Calu3 (cell line): ENCODE measurements around the gene PFKP. TPM values are rescaled to one million over a fixed set of nuclear protein-coding genes. Genes with fewer than 3 reads are reported as not detected.
"Not testable (repeated sequence)": the region's sequence is repeated elsewhere in the genome, so short reads cannot be mapped to it uniquely, and the experiment has no call there.

ENCODE experiments used
- BruUV-seq: library from RNA; stranded (reverse); fragments of 400-500 nt; replicated peaks from 2 replicates; lab custom pipeline; 2021; lab: Mats Ljungman, UMichigan
- CTCF ChIA-PET: fragments of 300-600 bp; sonication (Branson Sonifier 250); formaldehyde crosslinking; loops from one replicate; lab custom pipeline; 2022; ENCODE audit warnings: antibody characterized with exemption; lab: Charles Lee
- DNase-seq: peaks from one replicate; pipeline ENCODE4 v3.0.0; 2022
- H3K27ac Mint-ChIP-seq: one replicate; pipeline ENCODE4 v1.8.0; 2022; ENCODE audit warnings: mixed read lengths; ENCODE audit not compliant: unreplicated experiment
- H3K27me3 Mint-ChIP-seq: one replicate; pipeline ENCODE4 v1.8.0; 2022; ENCODE audit warnings: mixed read lengths; ENCODE audit not compliant: unreplicated experiment
- H3K36me3 Mint-ChIP-seq: one replicate; pipeline ENCODE4 v1.8.0; 2022; ENCODE audit warnings: mild to moderate bottlenecking, moderate library complexity, mixed read lengths; ENCODE audit not compliant: insufficient read depth, unreplicated experiment
- H3K4me1 Mint-ChIP-seq: one replicate; pipeline ENCODE4 v1.8.0; 2022; ENCODE audit warnings: mild to moderate bottlenecking, low read depth, mixed read lengths; ENCODE audit not compliant: unreplicated experiment
- H3K4me3 Mint-ChIP-seq: one replicate; pipeline ENCODE4 v1.8.0; 2022; ENCODE audit warnings: mild to moderate bottlenecking, low read depth, moderate library complexity, mixed read lengths; ENCODE audit not compliant: unreplicated experiment
- H3K9me3 Mint-ChIP-seq: one replicate; pipeline ENCODE4 v1.8.0; 2022; ENCODE audit warnings: low read depth, mixed read lengths; ENCODE audit not compliant: unreplicated experiment
- CTCF ChIP-seq: fragments of 200-600 bp; IDR thresholded peaks from one replicate; pipeline ENCODE4 v1.8.0; 2022; ENCODE audit warnings: antibody characterized with exemption; ENCODE audit not compliant: unreplicated experiment
- intact Hi-C: fragments of 100-400 bp; cut with micrococcal nuclease; formaldehyde crosslinking; loops from one replicate; pipeline ENCODE4 v1.10.0; 2022; ENCODE audit not compliant: unreplicated experiment
- total RNA-seq: library from RNA; stranded (reverse); gene quantifications from 2 replicates; pipeline ENCODE4 v1.2.3, GENCODE V29; 2022

The PFKP gene
- total RNA-seq, 1 experiment from 2014 or later, result 272 TPM

- intact Hi-C loops, result no loop called here
- Mint-ChIP-seq H3K36me3 (peaks cover 64% of the 10 kb centered on the region), H3K27ac (no peak overlapping the region), H3K4me1 (peaks cover 2% of the 10 kb centered on the region), H3K27me3 (no peaks in the 10 kb centered on the region), H3K4me3 (no peak overlapping the region), H3K9me3 (no peaks in the 10 kb centered on the region)
- TF ChIP-seq CTCF, result no peak
- CTCF ChIA-PET, result interaction anchor here (0.6 kb wide), 1 partner anchor 90 kb away, joined by 4 read pairs; no protein-coding TSS in a partner anchor
- no TSS peak for BruUV-seq
- no peak for DNase-seq
Measured at GRCh38 chr10:3167611-3168330, 100.4 kb downstream of the PFKP start.

- H3K27ac Mint-ChIP-seq, result no peak overlapping the region
- BruUV-seq, result no TSS peak
- CTCF ChIA-PET, result no interaction called here
Measured at GRCh38 chr10:3169271-3169670, 101.9 kb downstream of the PFKP start.

GRCh38 chr10:3169673-3170072 is 102.3 kb downstream of the PFKP start:
- intact Hi-C loops, result no loop called here
- H3K27me3 Mint-ChIP-seq, result no peaks in the 10 kb centered on the region
- CTCF ChIA-PET, result no interaction called here
- peaks cover 9% of the 10 kb centered on the region for H3K4me1 Mint-ChIP-seq
- DNase-seq, result no peak
- no peak overlapping the region for H3K27ac Mint-ChIP-seq
- no TSS peak for BruUV-seq
- peaks cover 63% of the 10 kb centered on the region for H3K36me3 Mint-ChIP-seq
- no peak for TF ChIP-seq CTCF
- H3K4me3 Mint-ChIP-seq, result no peak overlapping the region
- H3K9me3 Mint-ChIP-seq, result no peaks in the 10 kb centered on the region

More at GRCh38 chr10:3169271-3169670, 101.9 kb downstream of the PFKP start:
- peaks cover 9% of the 10 kb centered on the region for H3K4me1 Mint-ChIP-seq
- H3K36me3 Mint-ChIP-seq, result peaks cover 67% of the 10 kb centered on the region
- TF ChIP-seq CTCF, result no peak
- no peak for DNase-seq
- no peaks in the 10 kb centered on the region for H3K27me3 Mint-ChIP-seq
- no peaks in the 10 kb centered on the region for H3K9me3 Mint-ChIP-seq
- H3K4me3 Mint-ChIP-seq, result no peak overlapping the region
- intact Hi-C loops, result no loop called here

GRCh38 chr10:3171488-3171887 is 104.1 kb downstream of the PFKP start:
- peaks cover 13% of the 10 kb centered on the region for H3K27me3 Mint-ChIP-seq
- BruUV-seq, H3K9me3 Mint-ChIP-seq, CTCF ChIA-PET, H3K27ac Mint-ChIP-seq, DNase-seq, H3K4me1 Mint-ChIP-seq, intact Hi-C loops: not testable (repeated sequence)
- H3K36me3 Mint-ChIP-seq, result peaks cover 53% of the 10 kb centered on the region
- peak overlapping the region; percentile 71 for H3K4me3 Mint-ChIP-seq

- peaks cover 9% of the 10 kb centered on the region for H3K4me1 Mint-ChIP-seq
- peak overlapping the region; percentile 71 for H3K4me3 Mint-ChIP-seq
- intact Hi-C loops, result no loop called here
- H3K36me3 Mint-ChIP-seq, result peaks cover 47% of the 10 kb centered on the region
- no peak overlapping the region for H3K27ac Mint-ChIP-seq
- no TSS peak for BruUV-seq
- CTCF ChIA-PET, result no interaction called here
- peaks cover 13% of the 10 kb centered on the region for H3K27me3 Mint-ChIP-seq
- H3K9me3 Mint-ChIP-seq, result no peaks in the 10 kb centered on the region
- no peak for TF ChIP-seq CTCF
- DNase-seq, result no peak
Measured at GRCh38 chr10:3172081-3172445, 104.7 kb downstream of the PFKP start.
